ENCODE results near the gene SEC16A.

Gene SEC16A

GRCh38 chr9:136519263-136520052 is 36.6 kb upstream of the SEC16A start:
- TF ChIP-seq POLR2AphosphoS5 (IDR thresholded peaks at IDR 0.05; ENCODE audit: low read depth, low read length), result no peak
- TF ChIP-seq POU2F2 (IDR thresholded peaks at IDR 0.05; ENCODE audit: low read depth, low read length), result no peak
- no peak for TF ChIP-seq POLR2A (IDR thresholded peaks at IDR 0.05; ENCODE audit: low read depth, low read length)
- TF ChIP-seq TAF1 (IDR thresholded peaks at IDR 0.05; ENCODE audit: low read depth, low read length), result no peak
- TF ChIP-seq PAX5 (IDR thresholded peaks at IDR 0.05; ENCODE audit: insufficient read depth, low read length, severe bottlenecking), result no peak
- TF ChIP-seq SPI1 (IDR thresholded peaks at IDR 0.05; ENCODE audit: low read depth, low read length), result no peak
- FAIRE-seq (no peak), DNase-seq (ENCODE audit: insufficient read length, low spot score) (no peak)

DNA sequence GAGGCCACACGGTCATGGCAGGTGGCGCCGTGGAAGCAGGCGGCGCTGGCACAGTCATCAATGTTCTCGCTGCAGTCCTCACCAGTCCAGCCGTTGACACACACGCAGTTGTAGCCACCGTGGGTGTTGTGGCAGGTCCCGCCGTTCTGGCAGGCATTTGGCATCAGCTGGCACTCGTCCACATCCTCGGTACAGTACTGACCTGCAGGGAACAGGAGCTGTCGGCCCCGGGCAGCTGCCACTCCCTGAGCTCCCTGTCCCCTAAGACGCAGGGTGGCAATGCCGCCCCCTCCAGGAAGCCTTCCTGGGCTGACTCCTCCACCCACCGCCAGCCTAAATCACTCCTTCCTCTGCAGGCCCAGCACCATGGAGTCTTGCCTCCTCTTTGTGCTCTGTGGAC is 35.8 kb upstream of the SEC16A start:
- TF ChIP-seq POU2F2 (IDR thresholded peaks at IDR 0.05; ENCODE audit: low read depth, low read length), result no peak
- TF ChIP-seq TAF1 (IDR thresholded peaks at IDR 0.05; ENCODE audit: low read depth, low read length), result no peak
- no peak for TF ChIP-seq PAX5 (IDR thresholded peaks at IDR 0.05; ENCODE audit: insufficient read depth, low read length, severe bottlenecking)
- no peak for DNase-seq (ENCODE audit: insufficient read length, low spot score)
- FAIRE-seq, result no peak

GRCh38 chr9:136517950-136518349 is 35.1 kb upstream of the SEC16A start:
- no peak for FAIRE-seq
- TF ChIP-seq PAX5 (IDR thresholded peaks at IDR 0.05; ENCODE audit: insufficient read depth, low read length, severe bottlenecking), result no peak
- no peak for TF ChIP-seq POLR2AphosphoS5 (IDR thresholded peaks at IDR 0.05; ENCODE audit: low read depth, low read length)
- TF ChIP-seq SPI1 (IDR thresholded peaks at IDR 0.05; ENCODE audit: low read depth, low read length), result no peak
- DNase-seq (ENCODE audit: insufficient read length, low spot score), result no peak

GRCh38 chr9:136517012-136517743 is 34.3 kb upstream of the SEC16A start:
- TF ChIP-seq TAF1 (IDR thresholded peaks at IDR 0.05; ENCODE audit: low read depth, low read length), result no peak
- TF ChIP-seq PAX5 (IDR thresholded peaks at IDR 0.05; ENCODE audit: insufficient read depth, low read length, severe bottlenecking), result no peak
- no peak for TF ChIP-seq POLR2AphosphoS5 (IDR thresholded peaks at IDR 0.05; ENCODE audit: low read depth, low read length)
- no peak for TF ChIP-seq POLR2A (IDR thresholded peaks at IDR 0.05; ENCODE audit: low read depth, low read length)
- no peak for TF ChIP-seq POU2F2 (IDR thresholded peaks at IDR 0.05; ENCODE audit: low read depth, low read length)
- no peak for TF ChIP-seq SPI1 (IDR thresholded peaks at IDR 0.05; ENCODE audit: low read depth, low read length)
- DNase-seq (ENCODE audit: insufficient read length, low spot score), result no peak
- FAIRE-seq, result no peak

DNA sequence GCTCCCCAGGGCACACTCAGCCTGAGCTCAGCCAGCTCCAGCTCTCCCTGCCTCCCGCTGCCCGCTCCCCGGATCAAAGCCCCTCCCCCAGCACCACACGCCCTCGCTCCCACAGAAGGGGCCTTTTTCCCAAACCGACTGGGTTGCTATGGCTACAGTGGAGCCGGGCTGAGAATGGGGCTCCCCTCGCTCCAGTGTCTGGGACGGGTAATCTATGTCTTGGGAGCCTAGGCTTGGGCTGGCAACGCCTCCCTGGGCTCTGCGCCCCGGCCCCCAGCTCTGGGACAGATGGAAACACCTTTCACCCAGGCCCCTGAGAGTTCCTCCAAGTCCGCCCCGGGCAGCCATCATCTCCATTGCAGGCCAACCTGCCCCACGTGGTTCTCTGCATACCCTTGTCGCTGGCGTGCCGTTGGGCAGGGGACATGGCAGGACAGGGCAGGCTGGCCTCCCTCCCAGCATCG is 33.4 kb upstream of the SEC16A start:
- FAIRE-seq (no peak), DNase-seq (ENCODE audit: insufficient read length, low spot score) (no peak)
- TF ChIP-seq POLR2AphosphoS5 (IDR thresholded peaks at IDR 0.05; ENCODE audit: low read depth, low read length) (no peak), SPI1 (IDR thresholded peaks at IDR 0.05; ENCODE audit: low read depth, low read length) (no peak), PAX5 (IDR thresholded peaks at IDR 0.05; ENCODE audit: insufficient read depth, low read length, severe bottlenecking) (no peak), POU2F2 (IDR thresholded peaks at IDR 0.05; ENCODE audit: low read depth, low read length) (no peak), TAF1 (IDR thresholded peaks at IDR 0.05; ENCODE audit: low read depth, low read length) (no peak), POLR2A (IDR thresholded peaks at IDR 0.05; ENCODE audit: low read depth, low read length) (no peak)

GRCh38 chr9:136515276-136515675 is 32.4 kb upstream of the SEC16A start:
- DNase-seq (ENCODE audit: insufficient read length, low spot score) (no peak), FAIRE-seq (no peak)
- TF ChIP-seq POLR2AphosphoS5 (IDR thresholded peaks at IDR 0.05; ENCODE audit: low read depth, low read length) (no peak), POLR2A (IDR thresholded peaks at IDR 0.05; ENCODE audit: low read depth, low read length) (no peak), TAF1 (IDR thresholded peaks at IDR 0.05; ENCODE audit: low read depth, low read length) (no peak), PAX5 (IDR thresholded peaks at IDR 0.05; ENCODE audit: insufficient read depth, low read length, severe bottlenecking) (no peak), SPI1 (IDR thresholded peaks at IDR 0.05; ENCODE audit: low read depth, low read length) (no peak), POU2F2 (IDR thresholded peaks at IDR 0.05; ENCODE audit: low read depth, low read length) (no peak)

GRCh38 chr9:136514022-136514714 is 31.3 kb upstream of the SEC16A start:
- FAIRE-seq (no peak), DNase-seq (ENCODE audit: insufficient read length, low spot score) (no peak)
- TF ChIP-seq TAF1 (IDR thresholded peaks at IDR 0.05; ENCODE audit: low read depth, low read length) (no peak), POU2F2 (IDR thresholded peaks at IDR 0.05; ENCODE audit: low read depth, low read length) (no peak), SPI1 (IDR thresholded peaks at IDR 0.05; ENCODE audit: low read depth, low read length) (no peak)

DNA sequence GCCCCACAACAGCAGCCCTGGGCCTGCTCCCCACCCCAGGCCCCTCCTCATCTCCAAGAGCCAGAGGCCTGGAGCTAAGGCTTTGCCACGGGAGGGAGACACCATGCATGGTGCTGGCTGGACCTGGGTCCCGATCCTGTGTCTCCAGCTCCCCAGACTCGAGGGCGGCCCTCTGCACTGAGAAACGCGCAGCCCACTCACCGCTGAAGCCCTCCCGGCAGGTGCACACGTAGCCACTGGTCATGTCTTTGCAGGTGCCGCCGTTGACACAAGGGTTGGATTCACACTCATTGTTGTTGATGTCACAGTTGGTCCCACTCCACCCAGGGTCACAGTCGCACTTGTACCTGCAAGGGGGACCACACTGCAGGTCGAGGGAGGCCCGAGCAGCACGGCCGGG is 30.4 kb upstream of the SEC16A start:
- DNase-seq (ENCODE audit: insufficient read length, low spot score), result no peak
- TF ChIP-seq POLR2AphosphoS5 (IDR thresholded peaks at IDR 0.05; ENCODE audit: low read depth, low read length) (no peak), SPI1 (IDR thresholded peaks at IDR 0.05; ENCODE audit: low read depth, low read length) (no peak), POLR2A (IDR thresholded peaks at IDR 0.05; ENCODE audit: low read depth, low read length) (no peak), POU2F2 (IDR thresholded peaks at IDR 0.05; ENCODE audit: low read depth, low read length) (no peak), PAX5 (IDR thresholded peaks at IDR 0.05; ENCODE audit: insufficient read depth, low read length, severe bottlenecking) (no peak), TAF1 (IDR thresholded peaks at IDR 0.05; ENCODE audit: low read depth, low read length) (no peak)
- FAIRE-seq, result no peak

DNA sequence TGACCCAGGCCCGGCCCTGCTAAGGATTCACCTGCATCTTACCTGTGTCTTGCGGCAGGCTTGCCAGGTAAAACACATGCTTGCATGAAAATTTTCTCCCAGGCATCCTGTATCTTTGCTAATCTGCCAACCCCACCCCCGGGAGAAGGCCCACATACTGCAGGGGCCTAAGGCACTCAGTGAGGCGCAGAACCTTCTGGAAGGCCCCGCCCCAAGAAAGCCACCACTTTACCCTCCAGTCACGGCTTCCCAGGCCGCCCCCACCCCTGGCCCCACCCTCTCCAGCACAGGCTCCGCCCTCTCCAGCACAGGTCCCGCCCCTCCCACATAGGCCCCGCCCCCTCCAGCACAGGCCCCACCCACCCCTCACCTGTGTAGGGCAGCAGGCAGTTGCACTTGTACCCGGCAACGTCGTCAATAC is 29.8 kb upstream of the SEC16A start:
- no peak for TF ChIP-seq PAX5 (IDR thresholded peaks at IDR 0.05; ENCODE audit: insufficient read depth, low read length, severe bottlenecking)
- peak; percentile 84 for DNase-seq (ENCODE audit: insufficient read length, low spot score)
- no peak for FAIRE-seq
